Measurements from ENCODE around the gene STAT3.
"Not testable (repeated sequence)": the region's sequence is repeated elsewhere in the genome, so short reads cannot be mapped to it uniquely, and the experiment has no call there.

Gene STAT3

GRCh38 chr17:42417981-42418380 lies 29.7 kb upstream of the STAT3 start:
- H3K9me3 Mint-ChIP-seq, H3K36me3 Mint-ChIP-seq, H3K4me3 Mint-ChIP-seq, H3K27ac Mint-ChIP-seq, DNase-seq, CTCF ChIA-PET: not testable (repeated sequence)
- Mint-ChIP-seq H3K27me3 (peaks cover 51% of the 10 kb centered on the region), H3K4me1 (peaks cover 33% of the 10 kb centered on the region)

DNA sequence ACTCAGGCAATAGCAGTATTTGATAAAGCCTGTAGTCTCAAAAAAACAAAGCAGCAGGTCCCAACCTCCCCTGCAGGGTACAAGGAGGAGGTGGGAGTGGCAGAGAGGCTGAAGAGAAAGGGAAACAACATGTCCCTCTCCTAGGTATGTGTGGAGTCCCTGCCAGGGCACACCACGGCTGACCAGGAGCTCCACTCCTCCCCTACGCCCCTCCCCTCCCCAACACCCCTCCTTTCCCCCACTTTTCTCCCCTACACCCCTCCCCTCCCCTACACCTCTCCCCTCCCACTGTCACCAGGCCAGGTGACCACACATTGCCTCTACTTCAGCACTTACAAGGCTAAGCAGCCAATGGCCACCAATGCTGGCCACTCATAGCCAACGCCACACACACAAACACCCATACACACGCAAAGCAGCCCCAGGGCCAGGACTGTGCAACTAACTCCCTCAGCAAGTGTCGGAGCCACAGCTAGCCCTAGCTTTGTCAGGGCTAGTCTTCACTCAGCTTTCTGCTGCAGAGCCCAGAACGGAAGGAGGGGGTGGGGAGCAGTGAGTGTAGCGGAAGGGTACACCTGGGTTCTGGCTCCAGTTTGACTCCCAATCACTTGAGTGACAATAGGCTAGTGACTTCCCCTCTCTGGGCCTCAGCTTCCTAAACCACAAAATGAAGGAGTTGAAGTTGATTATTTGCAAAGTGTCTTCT lies 26.6 kb upstream of the STAT3 start:
- Mint-ChIP-seq H3K27me3 (peaks cover 36% of the 10 kb centered on the region), H3K4me3 (peak overlapping the region; percentile 62)

DNA sequence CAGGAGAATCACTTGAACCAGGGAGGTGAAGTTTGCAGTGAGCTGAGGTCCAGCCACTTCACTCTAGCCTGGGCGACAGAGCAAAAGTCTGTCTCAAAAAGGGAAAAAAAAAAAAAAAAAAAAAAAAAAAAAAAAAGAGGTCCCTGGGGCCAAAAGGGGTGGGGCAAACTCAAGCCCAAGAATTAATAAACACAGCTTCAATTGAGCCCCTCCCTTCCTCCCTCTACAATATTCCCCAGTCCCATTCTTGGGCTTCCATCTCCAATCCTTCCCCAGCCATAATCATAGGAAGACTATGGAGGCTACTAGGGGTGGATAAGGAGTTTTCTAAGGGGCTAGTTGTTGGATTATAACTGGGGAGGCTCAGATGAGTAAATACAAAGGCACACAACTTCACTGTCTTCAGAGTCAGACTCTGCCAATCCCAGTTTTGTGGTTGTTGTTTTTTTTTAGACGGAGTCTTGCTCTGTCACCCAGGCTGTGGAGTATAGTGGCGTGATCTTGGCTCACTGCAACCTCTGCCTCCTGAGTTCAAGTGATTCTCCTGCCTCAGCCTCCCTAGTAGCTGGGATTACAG lies 25.3 kb upstream of the STAT3 start:
- no peak for DNase-seq
- peaks cover 24% of the 10 kb centered on the region for H3K4me1 Mint-ChIP-seq
- no peaks in the 10 kb centered on the region for H3K9me3 Mint-ChIP-seq
- H3K27me3 Mint-ChIP-seq: peaks cover 26% of the 10 kb centered on the region
- no peak overlapping the region for H3K4me3 Mint-ChIP-seq
- H3K27ac Mint-ChIP-seq: no peak overlapping the region
- no peaks in the 10 kb centered on the region for H3K36me3 Mint-ChIP-seq
- CTCF ChIA-PET: interaction anchor here (0.5 to 2.2 kb wide), 3 partner anchors 100 to 1809 kb away, joined by 3 to 7 read pairs (median 3); no protein-coding TSS in a partner anchor

More for the DNA sequence above, 26.6 kb upstream of the STAT3 start:
- Mint-ChIP-seq H3K9me3 (no peaks in the 10 kb centered on the region), H3K36me3 (no peaks in the 10 kb centered on the region), H3K4me1 (peaks cover 24% of the 10 kb centered on the region), H3K27ac (peak overlapping the region; percentile 85)
- DNase-seq: peak; percentile 76
- CTCF ChIA-PET: interaction anchor here (0.7 to 2.7 kb wide), 11 partner anchors 9 to 112 kb away, joined by 3 to 19 read pairs (median 5); no protein-coding TSS in a partner anchor

DNA sequence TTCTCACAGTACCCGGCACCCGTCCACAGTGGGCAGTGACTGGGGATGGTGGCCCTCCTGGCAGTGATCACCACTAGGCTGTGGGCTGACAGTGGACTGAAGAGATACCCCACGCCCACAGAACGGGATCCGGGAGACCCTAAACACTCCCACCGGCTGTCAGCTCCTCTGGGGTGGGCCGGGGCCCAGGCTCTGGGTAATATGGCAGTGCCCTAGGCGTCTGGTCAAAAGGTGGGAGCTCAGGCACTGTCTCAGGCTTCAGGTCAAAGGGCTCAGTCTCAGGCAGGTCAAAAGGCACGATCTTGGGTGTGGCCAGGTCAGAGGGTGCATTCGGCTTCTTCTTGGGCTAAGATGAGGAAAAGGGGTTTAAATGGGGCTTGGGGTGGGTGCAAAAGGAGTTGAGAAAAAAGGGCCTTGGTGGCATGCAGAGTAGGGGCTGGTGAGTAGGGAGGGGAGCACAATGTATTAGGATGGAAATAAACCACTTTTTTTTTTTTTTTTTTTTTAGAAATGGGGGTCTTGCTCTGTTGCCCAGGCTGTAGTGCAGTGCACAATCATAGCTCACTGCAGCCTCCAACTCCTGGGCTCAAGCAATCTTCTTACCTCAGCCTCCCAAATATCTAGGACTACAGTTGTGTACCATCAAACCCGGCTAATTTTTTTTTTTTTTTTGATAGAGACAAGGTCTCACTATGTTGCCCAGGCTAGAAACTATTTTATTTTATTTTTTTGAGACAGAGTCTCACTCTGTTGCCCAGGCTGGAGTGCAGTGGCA lies 23.9 kb upstream of the STAT3 start:
- H3K4me1 Mint-ChIP-seq: peaks cover 28% of the 10 kb centered on the region
- peaks cover 30% of the 10 kb centered on the region for H3K27me3 Mint-ChIP-seq
- H3K4me3 Mint-ChIP-seq: no peak overlapping the region
- H3K27ac Mint-ChIP-seq: no peak overlapping the region
- no peaks in the 10 kb centered on the region for H3K9me3 Mint-ChIP-seq
- CTCF ChIA-PET: interaction anchor here (0.9 to 1.2 kb wide), 2 partner anchors 80 to 115 kb away, joined by 3 to 4 read pairs; no protein-coding TSS in a partner anchor
- no peak for DNase-seq
- H3K36me3 Mint-ChIP-seq: no peaks in the 10 kb centered on the region

GRCh38 chr17:42411361-42411760 lies 23.1 kb upstream of the STAT3 start:
- no peak for DNase-seq
- no peak overlapping the region for H3K4me3 Mint-ChIP-seq
- peaks cover 32% of the 10 kb centered on the region for H3K4me1 Mint-ChIP-seq
- no peak overlapping the region for H3K27ac Mint-ChIP-seq
- peaks cover 25% of the 10 kb centered on the region for H3K27me3 Mint-ChIP-seq
- CTCF ChIA-PET: interaction anchor here (0.9 to 1.2 kb wide), 2 partner anchors 80 to 116 kb away, joined by 3 to 4 read pairs; no protein-coding TSS in a partner anchor
- H3K36me3 Mint-ChIP-seq: no peaks in the 10 kb centered on the region
- no peaks in the 10 kb centered on the region for H3K9me3 Mint-ChIP-seq

GRCh38 chr17:42410319-42410685 lies 22.1 kb upstream of the STAT3 start:
- no peaks in the 10 kb centered on the region for H3K9me3 Mint-ChIP-seq
- H3K4me1 Mint-ChIP-seq: peaks cover 28% of the 10 kb centered on the region
- no peak for DNase-seq
- no peaks in the 10 kb centered on the region for H3K36me3 Mint-ChIP-seq
- H3K27me3 Mint-ChIP-seq: peaks cover 25% of the 10 kb centered on the region
- H3K4me3 Mint-ChIP-seq: no peak overlapping the region
- H3K27ac Mint-ChIP-seq: peak overlapping the region; percentile 49
- CTCF ChIA-PET: interaction anchor here (1.9 kb wide), 1 partner anchor 117 kb away, joined by 4 read pairs; no protein-coding TSS in a partner anchor

DNA sequence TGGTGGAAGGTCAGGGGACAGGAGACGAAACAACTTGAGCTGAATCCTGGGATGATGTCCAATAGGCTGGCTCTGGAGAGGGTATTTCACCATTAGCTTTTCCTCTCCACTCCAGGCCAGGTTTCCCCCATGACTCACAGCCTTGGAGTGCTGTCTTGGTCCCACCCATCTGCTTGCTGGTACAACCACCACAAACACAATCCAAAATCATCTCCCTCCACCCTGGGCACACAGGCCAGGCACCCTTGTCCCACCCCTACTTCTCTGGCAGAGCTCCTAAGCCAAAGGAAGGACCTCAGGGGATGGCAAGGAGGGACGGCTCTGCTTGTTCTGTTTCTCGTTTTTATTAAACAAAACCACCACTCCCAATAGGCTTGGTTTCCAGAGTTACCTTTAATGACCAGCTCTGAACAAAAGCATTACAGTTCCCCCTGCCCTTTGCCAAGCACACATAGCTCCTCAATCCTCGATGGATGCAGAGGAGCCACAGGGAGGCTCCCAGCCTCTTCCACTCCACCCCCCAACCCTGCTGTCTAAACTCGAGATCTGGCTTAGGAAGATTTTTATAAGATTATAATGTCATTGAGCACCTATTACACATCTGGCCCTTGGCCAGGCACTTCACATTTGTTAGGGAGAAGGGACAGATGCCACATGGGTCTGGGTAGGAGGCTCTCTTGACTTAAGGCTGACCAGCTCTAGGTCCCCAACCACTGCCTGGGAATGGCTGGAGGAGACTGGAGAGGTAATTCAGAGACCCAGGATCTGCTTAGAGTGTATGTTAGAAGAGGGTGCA lies 21.5 kb upstream of the STAT3 start:
- no peak overlapping the region for H3K4me3 Mint-ChIP-seq
- peaks cover 30% of the 10 kb centered on the region for H3K27me3 Mint-ChIP-seq
- no peak for DNase-seq
- CTCF ChIA-PET: interaction anchor here (0.9 to 1.9 kb wide), 3 partner anchors 73 to 188 kb away, joined by 4 read pairs; no protein-coding TSS in a partner anchor
- no peaks in the 10 kb centered on the region for H3K9me3 Mint-ChIP-seq
- H3K36me3 Mint-ChIP-seq: no peaks in the 10 kb centered on the region
- H3K4me1 Mint-ChIP-seq: peaks cover 22% of the 10 kb centered on the region
- H3K27ac Mint-ChIP-seq: peak overlapping the region; percentile 49

GRCh38 chr17:42408061-42408460 lies 19.8 kb upstream of the STAT3 start:
- CTCF ChIA-PET: interaction anchor here (1.0 to 11.2 kb wide), 5 partner anchors 34 to 382 kb away, joined by 3 to 237 read pairs (median 4); no protein-coding TSS in a partner anchor
- H3K4me3 Mint-ChIP-seq: no peak overlapping the region
- no peaks in the 10 kb centered on the region for H3K9me3 Mint-ChIP-seq
- no peak overlapping the region for H3K27ac Mint-ChIP-seq
- peaks cover 16% of the 10 kb centered on the region for H3K4me1 Mint-ChIP-seq
- peaks cover 44% of the 10 kb centered on the region for H3K27me3 Mint-ChIP-seq
- no peaks in the 10 kb centered on the region for H3K36me3 Mint-ChIP-seq
- DNase-seq: no peak

DNA sequence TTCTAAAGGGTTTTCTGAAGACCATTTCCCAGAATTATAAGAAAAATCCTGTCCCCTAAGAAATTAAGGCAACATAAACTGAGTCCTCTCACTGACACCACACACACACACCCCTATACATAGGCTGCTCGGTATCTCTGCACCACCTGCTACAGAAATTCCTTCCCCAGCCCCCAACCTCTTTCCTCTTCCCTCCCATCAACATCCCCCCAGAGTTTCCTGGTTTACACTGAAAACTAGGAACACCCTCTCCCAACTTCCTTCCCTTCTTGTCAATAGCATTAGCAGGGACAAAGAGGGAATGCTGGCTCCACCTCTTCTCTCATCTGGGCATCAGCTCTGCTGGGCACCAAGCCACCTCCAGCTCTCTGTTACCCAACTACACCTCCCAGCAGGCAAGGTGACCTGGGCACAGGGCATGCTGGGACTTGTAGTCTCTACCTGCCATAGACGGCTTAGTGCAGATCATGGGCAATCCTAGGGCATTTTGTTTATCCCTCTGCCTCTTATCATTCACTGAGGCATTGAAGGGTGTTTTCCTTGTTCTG lies 19.1 kb upstream of the STAT3 start:
- H3K27me3 Mint-ChIP-seq: peaks cover 50% of the 10 kb centered on the region
- H3K36me3 Mint-ChIP-seq: no peaks in the 10 kb centered on the region
- H3K9me3 Mint-ChIP-seq: no peaks in the 10 kb centered on the region
- DNase-seq: peak; percentile 79
- CTCF ChIA-PET: interaction anchor here (0.9 to 11.2 kb wide), 20 partner anchors 8 to 382 kb away, joined by 3 to 237 read pairs (median 6); partner anchors contain the start of gene STAT3
- no peak overlapping the region for H3K4me3 Mint-ChIP-seq
- H3K27ac Mint-ChIP-seq: no peak overlapping the region
- H3K4me1 Mint-ChIP-seq: peaks cover 18% of the 10 kb centered on the region

- CTCF ChIA-PET: interaction anchor here (0.7 to 11.2 kb wide), 34 partner anchors 8 to 449 kb away, joined by 3 to 237 read pairs (median 4); partner anchors contain the start of gene STAT3
- no peak overlapping the region for H3K27ac Mint-ChIP-seq
- no peaks in the 10 kb centered on the region for H3K36me3 Mint-ChIP-seq
- no peak overlapping the region for H3K4me3 Mint-ChIP-seq
- peaks cover 46% of the 10 kb centered on the region for H3K27me3 Mint-ChIP-seq
- H3K4me1 Mint-ChIP-seq: peaks cover 19% of the 10 kb centered on the region
- no peak for DNase-seq
- no peaks in the 10 kb centered on the region for H3K9me3 Mint-ChIP-seq
Observed at GRCh38 chr17:42406615-42407288, 18.5 kb upstream of the STAT3 start.

GRCh38 chr17:42405963-42406495 lies 17.8 kb upstream of the STAT3 start:
- no peaks in the 10 kb centered on the region for H3K9me3 Mint-ChIP-seq
- peaks cover 43% of the 10 kb centered on the region for H3K27me3 Mint-ChIP-seq
- no peak overlapping the region for H3K4me3 Mint-ChIP-seq
- CTCF ChIA-PET: interaction anchor here (0.7 to 11.2 kb wide), 31 partner anchors 9 to 448 kb away, joined by 3 to 237 read pairs (median 4); partner anchors contain the start of gene STAT3
- H3K27ac Mint-ChIP-seq: no peak overlapping the region
- DNase-seq: peak; percentile 87
- H3K36me3 Mint-ChIP-seq: no peaks in the 10 kb centered on the region
- H3K4me1 Mint-ChIP-seq: peaks cover 22% of the 10 kb centered on the region

- no peak for DNase-seq
- Mint-ChIP-seq H3K4me1 (peaks cover 27% of the 10 kb centered on the region), H3K9me3 (no peaks in the 10 kb centered on the region), H3K4me3 (no peak overlapping the region), H3K27ac (no peak overlapping the region), H3K36me3 (no peaks in the 10 kb centered on the region), H3K27me3 (peaks cover 36% of the 10 kb centered on the region)
- CTCF ChIA-PET: interaction anchor here (1.7 to 11.2 kb wide), 10 partner anchors 10 to 223 kb away, joined by 4 to 237 read pairs (median 18); partner anchors contain the start of gene STAT3
Observed at GRCh38 chr17:42405076-42405475, 16.8 kb upstream of the STAT3 start.

Data from activated naive CD4-positive, alpha-beta T cell treated with anti-CD3 and anti-CD28 coated beads, Interleukin-2, amount 10 ng/mL, durations not matched to agents 7 days and 5 days (primary cell).